GM21526 (cell line): ENCODE measurements around the gene ABCF3.

Experiments used
- ATAC-seq: cut with Tn5 transposase; IDR thresholded peaks from one replicate; pipeline ENCODE4 v1.9.1; 2021; ENCODE audit warnings: moderate library complexity; ENCODE audit not compliant: unreplicated experiment, low FRiP score

The ABCF3 gene

GRCh38 chr3:184185461-184186183 lies 377 bp upstream of the ABCF3 start:
- ATAC-seq, result peak; percentile 81

GRCh38 chr3:184186902-184187207 lies 856 bp downstream of the ABCF3 start:
- ATAC-seq, result no peak

- ATAC-seq, result no peak
Measured at GRCh38 chr3:184188080-184188479, 2.1 kb downstream of the ABCF3 start.

- ATAC-seq, result no peak
Measured at GRCh38 chr3:184189421-184189820, 3.4 kb downstream of the ABCF3 start.

GRCh38 chr3:184192889-184193288 lies 6.9 kb downstream of the ABCF3 start:
- ATAC-seq, result no peak

GRCh38 chr3:184193991-184194539 lies 8.1 kb downstream of the ABCF3 start:
- ATAC-seq, result no peak

- no peak for ATAC-seq
Measured at GRCh38 chr3:184196536-184196935, 10.5 kb downstream of the ABCF3 start.

- no peak for ATAC-seq
Measured at GRCh38 chr3:184198509-184198908, 12.5 kb downstream of the ABCF3 start.

GRCh38 chr3:184200825-184201224 lies 14.8 kb downstream of the ABCF3 start:
- no peak for ATAC-seq

GRCh38 chr3:184203526-184203925 lies 17.5 kb downstream of the ABCF3 start:
- no peak for ATAC-seq

- ATAC-seq, result no peak
Measured at GRCh38 chr3:184209146-184209923, 23.3 kb downstream of the ABCF3 start.

GRCh38 chr3:184211297-184211696 lies 25.3 kb downstream of the ABCF3 start:
- no peak for ATAC-seq

GRCh38 chr3:184211718-184212117 lies 25.7 kb downstream of the ABCF3 start:
- no peak for ATAC-seq

- ATAC-seq, result no peak
Measured at GRCh38 chr3:184218814-184219213, 32.8 kb downstream of the ABCF3 start.

- ATAC-seq, result no peak
Measured at GRCh38 chr3:184222521-184222920, 36.5 kb downstream of the ABCF3 start.

- ATAC-seq, result no peak
Measured at GRCh38 chr3:184223946-184224345, 37.9 kb downstream of the ABCF3 start.

- ATAC-seq, result no peak
Measured at GRCh38 chr3:184227481-184227935, 41.5 kb downstream of the ABCF3 start.

- no peak for ATAC-seq
Measured at GRCh38 chr3:184228376-184229137, 42.6 kb downstream of the ABCF3 start.

GRCh38 chr3:184229394-184230080 lies 43.5 kb downstream of the ABCF3 start, which contains the start of gene VWA5B2:
Gene VWA5B2, plus strand, starts transcription at chr3:184229585. Its CDS starts 944 bp downstream, at chr3:184230529.
- ATAC-seq, result peak; percentile 78

- no peak for ATAC-seq
Measured at GRCh38 chr3:184230081-184230602, 44.1 kb downstream of the ABCF3 start.
